Measurements from ENCODE around the gene AKT1S1. TPM values are rescaled to one million over a fixed set of nuclear protein-coding genes. Genes with fewer than 3 reads are reported as not detected.

AKT1S1 gene
- total RNA-seq, 1 experiment from 2014 or later: 70.6 TPM

- no peak overlapping the region for H2AFZ ChIP-seq (ENCODE audit: low read depth, low read length, poor library complexity, severe bottlenecking)
- no TSS peak for BruUV-seq (replicated peaks)
- CTCF ChIA-PET: no interaction called here
- peaks cover 0 to 3% of the 10 kb centered on the region in 2 experiments; a peak in 2 of 4 replicates for H3K36me3 ChIP-seq (ENCODE audit: control insufficient read depth in 1 of 2, insufficient read depth in 2 of 2, low read length in 2 of 2)
- no peak overlapping the region for H3K27ac ChIP-seq (ENCODE audit: low read depth, low read length)
- POLR2A ChIA-PET: no interaction called here
- H3K79me2 ChIP-seq (ENCODE audit: insufficient read depth, low read length): no peaks in the 10 kb centered on the region
- DNase-seq (ENCODE audit: low read depth, low spot score) (no peak), ATAC-seq (no peak)
- no peak overlapping the region for H3K9ac ChIP-seq (ENCODE audit: low read length)
- H3K4me2 ChIP-seq (ENCODE audit: low read length): no peak overlapping the region
- H3K27me3 ChIP-seq (ENCODE audit: insufficient read depth, low read length): no peaks in the 10 kb centered on the region
- RAD21 ChIA-PET (ENCODE audit: low non-redundant PET in 1 of 2, low total read pairs in 2 of 2, uncharacterized antibody in 2 of 2, unreplicated experiment in 2 of 2): no interaction called here
- no peak for TF ChIP-seq CEBPB (IDR thresholded peaks at IDR 0.05; ENCODE audit: low read depth)
- no peak for TF ChIP-seq CBX3 (IDR thresholded peaks at IDR 0.05; ENCODE audit: low read depth)
- no peak for TF ChIP-seq EZH2phosphoT487 (IDR thresholded peaks at IDR 0.05; ENCODE audit: borderline replicate concordance)
- TF ChIP-seq ZNF274 (IDR thresholded peaks at IDR 0.05; ENCODE audit: low read depth, low read length): no peak
- TF ChIP-seq YY1 (IDR thresholded peaks at IDR 0.05; ENCODE audit: extremely low read depth, insufficient replicate concordance, low read depth, low read length): no peak
- TF ChIP-seq RAD21 (IDR thresholded peaks at IDR 0.05; ENCODE audit: low read depth): no peak
- no peak for TF ChIP-seq ZBTB33 (IDR thresholded peaks at IDR 0.05; ENCODE audit: extremely low read depth, insufficient replicate concordance, low read length)
- TF ChIP-seq TCF7L2 (IDR thresholded peaks at IDR 0.05; ENCODE audit: borderline replicate concordance, extremely low read depth, insufficient read depth, insufficient read length): no peak
- TF ChIP-seq SP1 (IDR thresholded peaks at IDR 0.05; ENCODE audit: low read depth): no peak
- TF ChIP-seq EZH2 (IDR thresholded peaks at IDR 0.05): no peak
- no peak for TF ChIP-seq MAX (IDR thresholded peaks at IDR 0.05)
- no peak for TF ChIP-seq SRF (IDR thresholded peaks at IDR 0.05; ENCODE audit: low read depth)
- no peaks in the 10 kb centered on the region for H3K9me3 ChIP-seq (ENCODE audit: control insufficient read depth in 1 of 2, insufficient read depth in 1 of 2, low read depth in 1 of 2, low read length in 2 of 2)
- H3K4me3 ChIP-seq (replicated peaks in 1 of 2; ENCODE audit: low read depth in 1 of 2, low read length in 2 of 2): no peak overlapping the region
- peaks cover 6 to 24% of the 10 kb centered on the region in 2 experiments for H3K4me1 ChIP-seq (ENCODE audit: control insufficient read depth in 1 of 2, insufficient read depth in 2 of 2, low read length in 2 of 2)
- intact Hi-C loops (cut with micrococcal nuclease): no loop called here
- no peaks in the 10 kb centered on the region for H3K9me2 ChIP-seq (ENCODE audit: insufficient read depth)
- no peaks in the 10 kb centered on the region for H4K20me1 ChIP-seq (ENCODE audit: insufficient read depth)
These were observed 11.3 kb upstream of the AKT1S1 start for GRCh38 chr19:49888510-49888824.
